ENCODE measurements around the gene C17orf50. TPM values are rescaled to one million over a fixed set of nuclear protein-coding genes. Genes with fewer than 3 reads are reported as not detected.

C17orf50 gene
- total and polyA plus RNA-seq, 2 of the 13 experiments (the other 11 are each of a cell fraction or from before 2014, with no cell fraction given): not detected

DNA sequence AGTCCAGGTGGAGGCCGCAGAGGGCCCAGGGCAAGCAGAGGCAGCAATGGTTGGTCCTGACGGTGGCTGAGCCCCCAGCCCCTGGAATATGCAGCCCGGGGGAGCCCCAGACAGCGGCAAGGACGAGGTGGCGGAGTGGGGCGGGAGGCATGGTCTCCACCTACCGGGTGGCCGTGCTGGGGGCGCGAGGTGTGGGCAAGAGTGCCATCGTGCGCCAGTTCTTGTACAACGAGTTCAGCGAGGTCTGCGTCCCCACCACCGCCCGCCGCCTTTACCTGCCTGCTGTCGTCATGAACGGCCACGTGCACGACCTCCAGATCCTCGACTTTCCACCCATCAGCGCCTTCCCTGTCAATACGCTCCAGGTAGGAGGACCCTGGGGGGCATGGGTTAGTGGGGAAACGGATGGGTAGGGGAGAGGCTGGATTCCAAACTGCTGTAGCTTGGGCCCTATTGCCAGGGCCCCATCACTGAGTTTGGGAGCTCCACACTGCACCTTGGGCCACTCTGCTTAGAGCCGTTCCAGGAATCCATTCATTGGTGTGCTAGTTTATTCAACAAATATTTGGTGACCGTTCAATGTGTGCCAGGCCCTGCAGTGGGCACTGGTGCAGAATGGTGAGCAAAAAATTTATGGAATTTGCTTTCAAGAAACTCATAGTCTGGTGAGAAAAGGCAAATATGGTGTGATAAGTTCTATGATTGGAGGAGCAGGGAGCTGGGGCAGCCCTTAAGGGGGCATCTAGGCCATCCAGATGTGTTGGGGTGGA is 25.5 kb upstream of the C17orf50 start:
- Histone ChIP-seq H3K4me3 (replicated peaks in 1 of 3; ENCODE audit: insufficient read depth in 1 of 3, low read depth in 2 of 3, low read length in 3 of 3) (no peak overlapping the region), H3K4me2 (ENCODE audit: low read depth, low read length) (no peak overlapping the region), H3K4me1 (ENCODE audit: insufficient read depth, low read length) (peaks cover 23% of the 10 kb centered on the region), H3K79me2 (ENCODE audit: insufficient read depth, low read length) (peaks cover 2% of the 10 kb centered on the region), H2AFZ (ENCODE audit: low read length) (no peak overlapping the region), H3K9me3 (ENCODE audit: low read length) (no peaks in the 10 kb centered on the region), H4K20me1 (ENCODE audit: insufficient read depth, low read length) (no peaks in the 10 kb centered on the region), H3K27ac (ENCODE audit: extremely low read length, insufficient read depth, low read length) (no peak overlapping the region), H3K27me3 (ENCODE audit: control insufficient read depth in 1 of 2, insufficient read depth in 2 of 2, low read length in 2 of 2) (no peaks in the 10 kb centered on the region), H3K9ac (ENCODE audit: insufficient read depth, low read depth, low read length) (no peak overlapping the region), H3K36me3 (replicated peaks in 1 of 2; ENCODE audit: control insufficient read depth in 1 of 2, insufficient read depth in 2 of 2, low read length in 2 of 2) (no peaks in the 10 kb centered on the region)
- in situ Hi-C loops (cut with HindIII; ENCODE audit: extremely low pct_ligation_motif_present, low pct_unique_long_range_greater_than_20kb) (loop anchor here (25.0 kb wide), 1 partner anchor 423 kb away; no protein-coding TSS in a partner anchor), intact Hi-C loops (cut with micrococcal nuclease; ENCODE audit: unreplicated experiment) (no loop called here)
- no peak for DNase-seq (ENCODE audit: low spot score)
- CTCF ChIA-PET (ENCODE audit: low intra/inter-chr PET ratio, low total read pairs): no interaction called here
- BruUV-seq (replicated peaks): no TSS peak
- 86% methylated on average over 17 of the region's 29 CpGs for WGBS (ENCODE audit: low lambda C conversion rate)
- no peak for FAIRE-seq
- ATAC-seq: no peak
- POLR2A ChIA-PET: no interaction called here
- TF ChIP-seq CENPBD1 (CRISPR knock-in tag; IDR thresholded peaks at IDR 0.05; ENCODE audit: borderline replicate concordance, low read depth): no peak
- no peak for TF ChIP-seq ZNF704 (CRISPR knock-in tag; IDR thresholded peaks at IDR 0.05; ENCODE audit: borderline replicate concordance)
- peak; percentile 53 for TF ChIP-seq AGO2 (optimal IDR thresholded peaks at IDR 0.05; ENCODE audit: low read depth, low read length)

DNA sequence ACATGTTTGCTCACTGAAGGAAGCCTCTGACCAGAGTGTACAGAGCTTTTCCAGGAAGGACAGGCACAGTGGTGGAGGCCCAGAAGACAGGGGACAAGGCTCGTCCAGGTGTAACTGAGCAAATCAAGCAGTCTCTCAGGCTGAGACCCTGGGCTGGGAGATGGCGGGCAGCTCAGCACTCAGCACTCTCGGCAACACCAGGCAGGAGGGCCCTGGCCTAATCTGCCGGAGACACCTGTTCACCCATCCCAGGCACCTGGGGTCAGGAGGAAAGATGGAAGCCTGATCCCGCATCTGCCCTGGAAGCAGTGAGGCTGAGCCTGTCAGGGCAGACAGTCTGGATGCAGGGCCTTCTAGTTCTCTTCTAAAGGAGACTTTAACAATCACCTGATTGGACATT is 24.5 kb upstream of the C17orf50 start:
- DNase-seq (ENCODE audit: low spot score): no peak
- Histone ChIP-seq H3K4me1 (ENCODE audit: insufficient read depth, low read length) (peaks cover 13% of the 10 kb centered on the region), H3K4me3 (replicated peaks in 1 of 3; ENCODE audit: insufficient read depth in 1 of 3, low read depth in 2 of 3, low read length in 3 of 3) (no peak overlapping the region), H3K79me2 (ENCODE audit: insufficient read depth, low read length) (peaks cover 2% of the 10 kb centered on the region), H4K20me1 (ENCODE audit: insufficient read depth, low read length) (no peaks in the 10 kb centered on the region), H3K9ac (ENCODE audit: insufficient read depth, low read depth, low read length) (no peak overlapping the region), H3K36me3 (replicated peaks in 1 of 2; ENCODE audit: control insufficient read depth in 1 of 2, insufficient read depth in 2 of 2, low read length in 2 of 2) (no peaks in the 10 kb centered on the region), H3K9me3 (ENCODE audit: low read length) (no peaks in the 10 kb centered on the region), H2AFZ (ENCODE audit: low read length) (no peak overlapping the region), H3K27me3 (ENCODE audit: control insufficient read depth in 1 of 2, insufficient read depth in 2 of 2, low read length in 2 of 2) (no peaks in the 10 kb centered on the region), H3K4me2 (ENCODE audit: low read depth, low read length) (no peak overlapping the region), H3K27ac (ENCODE audit: extremely low read length, insufficient read depth, low read length) (no peak overlapping the region)
- CTCF ChIA-PET (ENCODE audit: low intra/inter-chr PET ratio, low total read pairs): no interaction called here
- TF ChIP-seq ZNF501 (CRISPR knock-in tag; IDR thresholded peaks at IDR 0.05) (no peak), SNRNP70 (IDR thresholded peaks at IDR 0.05; ENCODE audit: low read depth, low read length) (no peak), TBX3 (IDR thresholded peaks at IDR 0.05; ENCODE audit: borderline replicate concordance) (no peak)
- intact Hi-C loops (cut with micrococcal nuclease; ENCODE audit: unreplicated experiment): no loop called here
- no TSS peak for BruUV-seq (replicated peaks)
- POLR2A ChIA-PET: no interaction called here
- FAIRE-seq: no peak
- no peak for ATAC-seq
- in situ Hi-C loops (cut with HindIII; ENCODE audit: extremely low pct_ligation_motif_present, low pct_unique_long_range_greater_than_20kb): loop anchor here (25.0 kb wide), 1 partner anchor 424 kb away; no protein-coding TSS in a partner anchor
- WGBS (ENCODE audit: low lambda C conversion rate): 80% methylated on average over 1 of the region's 5 CpGs
